ENCODE data around the gene TBC1D20.
"Not testable (repeated sequence)": the region's sequence is repeated elsewhere in the genome, so short reads cannot be mapped to it uniquely, and the experiment has no call there.

The TBC1D20 gene

GRCh38 chr20:475463-476357 is 13.4 kb upstream of the TBC1D20 start:
- DNase-seq, result no peak

DNA sequence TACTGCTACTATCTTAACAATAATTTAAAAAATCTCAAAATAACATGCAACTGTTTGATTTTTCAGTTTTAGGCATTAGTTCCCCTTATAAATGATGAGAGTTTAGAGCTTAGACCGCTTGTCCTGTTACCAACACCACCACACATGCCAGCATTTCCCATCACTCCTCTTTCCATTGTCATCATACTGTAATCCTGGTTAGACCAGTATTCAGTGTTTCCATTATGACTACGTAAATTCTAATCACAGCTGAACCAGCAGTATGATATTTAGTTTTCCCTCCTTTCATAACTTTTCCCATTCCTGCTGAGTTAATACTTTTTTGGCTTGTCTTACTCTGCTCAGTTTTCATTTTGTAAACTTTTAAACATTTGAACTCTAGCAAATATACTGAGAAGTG is 12.2 kb upstream of the TBC1D20 start:
- no peak for DNase-seq

DNA sequence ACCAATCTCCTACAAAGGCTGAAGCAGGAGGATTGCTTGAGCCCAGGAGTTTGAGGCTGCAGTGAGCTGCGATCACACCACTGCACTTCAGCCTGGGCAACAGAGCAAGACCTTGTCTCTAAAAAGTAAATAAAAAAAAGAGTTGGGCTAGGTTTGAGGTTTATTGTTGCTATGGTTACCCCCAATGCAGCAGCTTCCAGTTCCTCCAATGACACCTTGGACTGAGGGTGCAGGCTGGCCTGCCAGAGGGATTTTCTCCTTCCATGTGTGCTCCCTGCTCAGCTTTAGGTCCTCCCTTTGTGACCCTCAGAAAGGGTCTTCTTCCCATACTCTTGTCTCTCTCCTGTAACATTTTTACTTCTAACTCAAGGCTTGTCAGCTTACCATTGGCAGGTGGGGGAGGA is 10.6 kb upstream of the TBC1D20 start:
- no peak for DNase-seq

GRCh38 chr20:472137-472846 is 10.0 kb upstream of the TBC1D20 start:
- DNase-seq, result no peak

- DNase-seq, result no peak
Observed at GRCh38 chr20:469746-470490, 7.6 kb upstream of the TBC1D20 start.

- DNase-seq, result no peak
Observed at GRCh38 chr20:467755-468154, 5.4 kb upstream of the TBC1D20 start.

GRCh38 chr20:461254-462198 is 807 bp downstream of the TBC1D20 start:
- peak; percentile 83 for DNase-seq

- no peak for DNase-seq
Observed at GRCh38 chr20:460707-461106, 1.6 kb downstream of the TBC1D20 start.

GRCh38 chr20:460180-460579 is 2.2 kb downstream of the TBC1D20 start:
- no peak for DNase-seq

GRCh38 chr20:458776-459175 is 3.6 kb downstream of the TBC1D20 start:
- DNase-seq, result no peak

DNA sequence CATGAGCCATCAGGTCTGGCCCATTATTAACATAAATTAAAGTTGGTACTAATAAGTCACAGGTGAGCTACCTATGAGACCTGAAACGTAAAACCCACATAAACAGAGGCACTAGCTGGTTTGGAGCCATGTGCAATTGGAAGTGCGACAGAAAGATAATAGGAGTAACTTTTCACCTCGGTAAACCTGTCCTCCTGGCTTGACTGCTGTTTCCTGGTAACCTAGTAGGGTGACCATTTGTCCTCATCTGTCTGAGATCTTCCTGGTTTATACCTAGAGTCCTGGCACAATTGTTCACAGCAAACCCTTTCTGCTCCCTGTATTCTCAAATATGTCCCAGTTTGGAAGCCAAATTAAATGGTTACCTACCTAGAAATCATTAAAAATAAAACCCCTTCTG is 7.4 kb downstream of the TBC1D20 start:
- DNase-seq, result no peak

DNA sequence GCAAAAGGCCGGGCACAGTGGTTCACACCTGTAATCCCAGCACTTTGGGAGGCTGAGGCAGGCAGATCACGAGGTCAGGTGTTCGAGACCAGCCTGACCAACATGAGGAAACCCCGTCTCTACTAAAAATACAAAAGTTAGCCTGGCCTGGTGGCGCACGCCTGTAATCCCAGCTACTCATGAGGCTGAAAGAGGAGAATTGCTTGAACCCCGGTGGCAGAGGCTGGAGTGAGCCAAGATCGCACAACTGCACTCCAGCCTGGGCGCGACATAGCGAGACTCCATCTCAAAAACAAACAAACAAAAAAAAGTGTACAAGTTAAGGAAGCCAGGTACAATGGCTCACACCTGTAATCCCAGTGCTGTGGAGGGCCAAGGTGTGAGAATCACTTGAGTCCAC is 10.3 kb downstream of the TBC1D20 start:
- not testable (repeated sequence) for DNase-seq

GRCh38 chr20:445514-446336 is 16.6 kb downstream of the TBC1D20 start:
- DNase-seq, result no peak

- DNase-seq, result peak; percentile 32
Observed at GRCh38 chr20:444862-445426, 17.4 kb downstream of the TBC1D20 start.

- no peak for DNase-seq
Observed at GRCh38 chr20:444117-444516, 18.2 kb downstream of the TBC1D20 start.

DNA sequence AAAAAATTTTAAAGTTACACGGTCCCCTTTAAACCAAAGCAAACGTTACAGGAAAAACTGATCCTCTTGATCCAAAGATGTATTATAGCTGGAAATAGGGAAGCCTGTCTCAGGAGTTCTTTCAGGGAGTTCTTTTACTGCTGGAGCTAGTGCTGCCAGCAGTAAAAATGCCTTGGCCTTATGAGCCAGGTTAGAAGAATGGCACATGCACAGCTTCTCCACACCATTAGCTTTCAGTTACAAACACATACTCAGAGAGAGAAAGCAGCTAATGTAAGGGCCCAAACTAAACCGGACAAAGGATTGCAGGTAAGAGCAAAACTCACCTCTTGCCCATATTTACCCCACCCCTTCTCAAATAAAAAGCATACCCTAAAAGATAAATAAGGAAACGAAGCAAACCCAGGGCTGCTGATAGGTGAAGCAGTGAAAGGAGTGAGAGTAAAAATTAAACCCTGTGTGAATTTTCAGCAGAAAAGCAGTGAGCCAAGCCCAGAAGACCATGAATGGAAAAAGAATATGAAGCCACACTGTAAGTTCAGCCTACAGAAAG is 19.0 kb downstream of the TBC1D20 start:
- no peak for DNase-seq

DNA sequence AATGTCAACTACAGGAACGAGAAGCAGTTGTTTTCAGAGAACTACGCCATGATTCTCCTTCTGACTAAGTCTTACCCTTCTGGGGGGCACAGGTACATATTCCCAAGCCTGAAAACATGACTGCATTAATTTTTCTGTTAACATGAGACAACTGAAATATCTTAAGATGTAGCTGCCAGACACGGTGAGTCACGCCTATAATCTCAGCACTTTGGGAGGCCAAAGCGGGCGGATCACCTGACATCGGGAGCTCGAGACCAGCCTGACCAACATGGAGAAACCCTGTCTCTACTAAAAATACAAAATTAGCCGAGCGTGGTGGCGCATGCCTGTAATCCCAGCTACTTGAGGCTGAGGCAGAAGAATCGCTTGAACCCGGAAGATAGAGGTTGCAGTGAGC is 21.7 kb downstream of the TBC1D20 start:
- DNase-seq, result no peak

DNA sequence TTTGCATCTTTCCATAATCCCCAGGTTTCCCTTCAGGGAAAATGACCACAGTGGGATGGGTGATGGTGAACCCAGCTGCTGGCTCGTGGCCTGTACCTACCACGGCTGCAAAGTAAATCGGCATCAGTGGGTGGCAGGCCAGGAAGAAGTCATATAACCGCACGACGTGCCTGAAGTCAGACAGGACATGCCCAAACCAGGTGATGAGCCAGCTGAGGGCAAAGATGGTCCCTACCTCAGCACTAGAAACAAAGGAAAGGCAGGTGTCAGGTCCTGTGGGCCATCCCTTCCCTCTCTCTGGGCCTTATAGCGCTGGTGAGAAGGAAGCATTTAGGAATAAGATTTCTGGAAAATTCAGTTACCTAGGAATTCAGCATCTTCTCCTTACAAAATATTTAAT is 22.2 kb downstream of the TBC1D20 start:
- no peak for DNase-seq

- no peak for DNase-seq
Observed at GRCh38 chr20:438571-439469, 23.5 kb downstream of the TBC1D20 start.

Measured in eye (tissue), 1 donor.